ENCODE measurements around the gene ATP6V1B1. TPM values are rescaled to one million over a fixed set of nuclear protein-coding genes. Genes with fewer than 3 reads are reported as not detected.
A peak's percentile ranks its signal among the peaks of the same experiment; 100 is the strongest.

ATP6V1B1 gene
- total RNA-seq, 1 experiment from 2014 or later: not detected

- TF ChIP-seq CTCF (IDR thresholded peaks at IDR 0.05) (no peak), ATF3 (CRISPR knock-in tag; conservative IDR thresholded peaks at IDR 0.05) (no peak), ZNF219 (CRISPR knock-in tag; IDR thresholded peaks at IDR 0.05; ENCODE audit: borderline replicate concordance) (no peak), RORB (CRISPR knock-in tag; IDR thresholded peaks at IDR 0.05) (no peak), MLX (CRISPR knock-in tag; IDR thresholded peaks at IDR 0.05) (no peak)
These were observed 47.3 kb upstream of the ATP6V1B1 start (continued) for GRCh38 chr2:70888366-70888922.

GRCh38 chr2:70888923-70889715, 46.6 kb upstream of the ATP6V1B1 start:
- DNase-seq (ENCODE audit: low spot score) (peak; percentile 71), ATAC-seq (peak; percentile 50)
- TF ChIP-seq KAT7 (CRISPR knock-in tag; IDR thresholded peaks at IDR 0.05; ENCODE audit: borderline replicate concordance): no peak
- no peak for TF ChIP-seq ZNF232 (CRISPR knock-in tag; IDR thresholded peaks at IDR 0.05)
- no peak for TF ChIP-seq CDX4 (CRISPR knock-in tag; IDR thresholded peaks at IDR 0.05; ENCODE audit: borderline replicate concordance)
- no peak for TF ChIP-seq NFE2L1 (CRISPR knock-in tag; IDR thresholded peaks at IDR 0.05)
- TF ChIP-seq EMX1 (CRISPR knock-in tag; IDR thresholded peaks at IDR 0.05): no peak
- no peak for TF ChIP-seq ZNF532 (CRISPR knock-in tag; IDR thresholded peaks at IDR 0.05; ENCODE audit: borderline replicate concordance)
- no peak for TF ChIP-seq ARID4B (CRISPR knock-in tag; IDR thresholded peaks at IDR 0.05; ENCODE audit: borderline replicate concordance)
- TF ChIP-seq SMAD4 (CRISPR knock-in tag; IDR thresholded peaks at IDR 0.05): no peak
- TF ChIP-seq JAZF1 (CRISPR knock-in tag; IDR thresholded peaks at IDR 0.05): no peak
- TF ChIP-seq E2F1 (CRISPR knock-in tag; IDR thresholded peaks at IDR 0.05): no peak
- TF ChIP-seq ZNF512 (CRISPR knock-in tag; IDR thresholded peaks at IDR 0.05; ENCODE audit: borderline replicate concordance): no peak
- no peak for TF ChIP-seq NFYB (CRISPR knock-in tag; conservative IDR thresholded peaks at IDR 0.05; ENCODE audit: low read depth)
- no peak for TF ChIP-seq ZNF219 (CRISPR knock-in tag; IDR thresholded peaks at IDR 0.05; ENCODE audit: borderline replicate concordance)
- no peak for TF ChIP-seq SOX15 (CRISPR knock-in tag; IDR thresholded peaks at IDR 0.05)
- Mint-ChIP-seq H3K27ac (no peak overlapping the region), H3K27me3 (ENCODE audit: low read depth) (peaks cover 100% of the 10 kb centered on the region), H3K4me3 (peak overlapping the region; percentile 63), H3K9me3 (no peaks in the 10 kb centered on the region), H3K36me3 (no peaks in the 10 kb centered on the region; the same call in 1 of the 2 replicates), H3K4me1 (peaks cover 36% of the 10 kb centered on the region)
- CTCF ChIA-PET: interaction anchor here (0.8 to 1.4 kb wide), 3 partner anchors 18 to 59 kb away, joined by 3 to 5 read pairs (median 5); no protein-coding TSS in a partner anchor
- POLR2A ChIA-PET: interaction anchor here (0.6 to 1.2 kb wide), 2 partner anchors 9 to 68 kb away, joined by 5 to 7 read pairs; no protein-coding TSS in a partner anchor
